A673 (cell line): ENCODE results near the gene SETD1A.
"Not testable (repeated sequence)": the region's sequence is repeated elsewhere in the genome, so short reads cannot be mapped to it uniquely, and the experiment has no call there.

Experiments used
- CTCF ChIP-seq: fragments of 300-800, 200-600 bp; sonication (generic); conservative IDR thresholded peaks from 2 replicates; pipeline ENCODE4 v1.5.1; 2017; ENCODE audit warnings: low read depth, mild to moderate bottlenecking, antibody characterized with exemption, low read length, moderate library complexity, mixed read lengths
- EZH2 ChIP-seq: fragments of 200-600 bp; sonication (generic); IDR thresholded peaks from 2 replicates; pipeline ENCODE4 v1.6.1; 2017; ENCODE audit warnings: borderline replicate concordance, low read depth, mild to moderate bottlenecking, mixed read lengths, antibody characterized with exemption, low read length; ENCODE audit not compliant: poor library complexity, severe bottlenecking

GRCh38 chr16:31017756-31018155 lies 60.2 kb downstream of the SETD1A start:
- TF ChIP-seq CTCF, EZH2: not testable (repeated sequence)
